HFFc6 (cell line): ENCODE data around the gene RPS6KA5. TPM values are rescaled to one million over a fixed set of nuclear protein-coding genes. Genes with fewer than 3 reads are reported as not detected.

Source experiments
- DNase-seq: peaks from one replicate; pipeline ENCODE4 v3.0.0-alpha.2; 2018
- H3K27ac Mint-ChIP-seq: 2 replicates; pipeline ENCODE4 v1.8.0; 2020; ENCODE audit warnings: mild to moderate bottlenecking, mixed read lengths
- H3K27me3 Mint-ChIP-seq: 2 replicates; pipeline ENCODE4 v1.8.0; 2021; ENCODE audit warnings: mild to moderate bottlenecking, moderate library complexity, mixed read lengths; ENCODE audit not compliant: insufficient read depth
- H3K36me3 Mint-ChIP-seq: 2 replicates; pipeline ENCODE4 v1.8.0; 2021; ENCODE audit warnings: low read depth, mixed read lengths
- H3K4me1 Mint-ChIP-seq: 2 replicates; pipeline ENCODE4 v1.8.0; 2020; ENCODE audit warnings: low read depth, mixed read lengths
- H3K4me3 Mint-ChIP-seq: 2 replicates; pipeline ENCODE4 v1.8.0; 2020; ENCODE audit warnings: mild to moderate bottlenecking, moderate library complexity, mixed read lengths
- H3K9me3 Mint-ChIP-seq: 2 replicates; pipeline ENCODE4 v1.8.0; 2020; ENCODE audit warnings: mild to moderate bottlenecking, mixed read lengths
- total RNA-seq, 6 experiments: library from RNA; stranded (reverse); fragmentation: NEBNext Ultra II Directional; extraction: Animal tissue kit (Norgen Biotek cat#: 25700); gene quantifications; 2 replicates in 1 of 6; 3 replicates in 5 of 6; pipeline ENCODE4 v1.2.3, GENCODE V29; 2021
- TF ChIP-seq, protein P1 (sequence below): fragments of 200-600 bp; sonication (generic); IDR thresholded peaks from 2 replicates; pipeline ENCODE4 v1.5.0; 2021; ENCODE audit warnings: antibody characterized with exemption, mild to moderate bottlenecking

Gene RPS6KA5
- total RNA-seq, 6 experiments from 2014 or later = 0.36 to 0.91 (median 0.48) TPM

DNA sequence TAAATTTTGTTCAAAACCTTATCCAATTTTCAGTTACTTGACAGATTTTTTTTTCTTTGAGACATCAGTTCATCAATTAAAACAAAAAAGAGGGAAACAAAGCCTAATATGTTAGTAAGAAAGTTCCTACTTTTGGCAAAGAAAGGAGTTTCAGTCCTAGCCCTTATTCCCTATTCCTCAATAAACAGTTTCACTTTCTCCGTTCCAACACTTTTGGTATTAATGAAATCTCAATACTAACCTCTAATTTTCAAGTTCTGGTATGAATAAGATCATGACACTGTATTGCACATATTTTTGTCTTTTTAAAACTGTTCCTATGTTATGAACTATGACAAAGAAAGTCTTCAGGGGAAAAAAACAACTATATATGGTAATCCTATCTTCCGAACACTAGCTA, 48.4 kb downstream of the RPS6KA5 start:
- Mint-ChIP-seq H3K36me3 (no peaks in the 10 kb centered on the region), H3K27me3 (no peaks in the 10 kb centered on the region; the same call in 1 of the 2 replicates), H3K9me3 (no peaks in the 10 kb centered on the region), H3K27ac (no peak overlapping the region), H3K4me3 (no peak overlapping the region), H3K4me1 (no peaks in the 10 kb centered on the region)
- TF ChIP-seq, protein P1, sequence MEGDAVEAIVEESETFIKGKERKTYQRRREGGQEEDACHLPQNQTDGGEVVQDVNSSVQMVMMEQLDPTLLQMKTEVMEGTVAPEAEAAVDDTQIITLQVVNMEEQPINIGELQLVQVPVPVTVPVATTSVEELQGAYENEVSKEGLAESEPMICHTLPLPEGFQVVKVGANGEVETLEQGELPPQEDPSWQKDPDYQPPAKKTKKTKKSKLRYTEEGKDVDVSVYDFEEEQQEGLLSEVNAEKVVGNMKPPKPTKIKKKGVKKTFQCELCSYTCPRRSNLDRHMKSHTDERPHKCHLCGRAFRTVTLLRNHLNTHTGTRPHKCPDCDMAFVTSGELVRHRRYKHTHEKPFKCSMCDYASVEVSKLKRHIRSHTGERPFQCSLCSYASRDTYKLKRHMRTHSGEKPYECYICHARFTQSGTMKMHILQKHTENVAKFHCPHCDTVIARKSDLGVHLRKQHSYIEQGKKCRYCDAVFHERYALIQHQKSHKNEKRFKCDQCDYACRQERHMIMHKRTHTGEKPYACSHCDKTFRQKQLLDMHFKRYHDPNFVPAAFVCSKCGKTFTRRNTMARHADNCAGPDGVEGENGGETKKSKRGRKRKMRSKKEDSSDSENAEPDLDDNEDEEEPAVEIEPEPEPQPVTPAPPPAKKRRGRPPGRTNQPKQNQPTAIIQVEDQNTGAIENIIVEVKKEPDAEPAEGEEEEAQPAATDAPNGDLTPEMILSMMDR = no peak
- DNase-seq = no peak

DNA sequence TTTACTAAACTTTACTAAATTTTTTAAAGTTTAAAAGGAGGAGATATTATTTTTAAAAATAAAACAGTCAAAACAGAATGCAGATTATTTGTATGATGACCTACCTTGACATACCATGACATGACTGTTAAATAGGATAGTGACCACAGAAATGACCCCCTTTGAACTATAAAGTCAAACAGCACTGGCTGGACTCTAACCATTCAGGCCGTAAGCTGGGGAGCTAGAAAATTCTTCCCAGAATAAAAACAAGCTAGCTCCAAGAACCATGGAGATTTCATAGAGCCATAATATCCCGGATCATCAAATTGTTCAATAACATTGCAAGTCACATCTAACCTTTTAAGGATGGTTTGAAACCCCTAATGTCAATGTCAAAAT, 50.3 kb downstream of the RPS6KA5 start:
- Mint-ChIP-seq H3K27ac (no peak overlapping the region), H3K4me3 (no peak overlapping the region), H3K4me1 (no peaks in the 10 kb centered on the region), H3K9me3 (no peaks in the 10 kb centered on the region), H3K36me3 (no peaks in the 10 kb centered on the region), H3K27me3 (peaks cover 2% of the 10 kb centered on the region; the same call in 1 of the 2 replicates)
- no peak for DNase-seq
- TF ChIP-seq, protein P1 = no peak

DNA sequence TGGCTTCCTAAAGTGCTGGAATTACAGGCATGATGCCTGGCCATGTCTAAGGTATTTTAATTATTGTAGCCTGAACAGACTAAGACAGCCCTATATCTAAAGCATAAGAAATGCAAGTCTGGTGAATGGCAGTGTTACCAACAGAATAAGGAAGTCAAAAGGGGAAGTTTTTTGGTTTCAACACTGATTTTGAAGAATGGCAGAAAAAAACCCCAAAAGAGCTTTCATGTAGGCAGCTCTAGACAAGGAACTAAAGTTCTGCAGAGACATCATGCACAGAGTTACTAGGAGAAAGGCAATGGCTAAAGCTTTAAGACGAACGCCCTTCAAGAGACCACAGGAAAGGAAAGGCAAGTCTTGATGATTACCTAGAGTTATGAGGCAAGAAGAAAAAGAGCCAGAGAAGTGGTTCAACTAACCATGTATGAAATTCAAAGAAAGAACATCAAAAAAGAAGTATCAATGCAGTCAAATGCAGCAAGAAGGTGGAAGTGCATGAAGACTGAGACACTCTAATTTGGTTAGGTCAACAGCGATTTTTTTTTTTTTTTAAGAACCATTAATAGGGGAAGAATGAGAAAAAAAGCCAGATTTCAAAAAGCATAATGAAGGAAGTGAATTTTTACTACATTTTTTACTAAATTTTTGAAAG, 50.8 kb downstream of the RPS6KA5 start:
- TF ChIP-seq, protein P1 = no peak
- Mint-ChIP-seq H3K36me3 (no peaks in the 10 kb centered on the region), H3K9me3 (no peaks in the 10 kb centered on the region), H3K4me3 (no peak overlapping the region), H3K27ac (no peak overlapping the region), H3K4me1 (no peaks in the 10 kb centered on the region), H3K27me3 (peaks cover 2% of the 10 kb centered on the region; the same call in 1 of the 2 replicates)
- no peak for DNase-seq

DNA sequence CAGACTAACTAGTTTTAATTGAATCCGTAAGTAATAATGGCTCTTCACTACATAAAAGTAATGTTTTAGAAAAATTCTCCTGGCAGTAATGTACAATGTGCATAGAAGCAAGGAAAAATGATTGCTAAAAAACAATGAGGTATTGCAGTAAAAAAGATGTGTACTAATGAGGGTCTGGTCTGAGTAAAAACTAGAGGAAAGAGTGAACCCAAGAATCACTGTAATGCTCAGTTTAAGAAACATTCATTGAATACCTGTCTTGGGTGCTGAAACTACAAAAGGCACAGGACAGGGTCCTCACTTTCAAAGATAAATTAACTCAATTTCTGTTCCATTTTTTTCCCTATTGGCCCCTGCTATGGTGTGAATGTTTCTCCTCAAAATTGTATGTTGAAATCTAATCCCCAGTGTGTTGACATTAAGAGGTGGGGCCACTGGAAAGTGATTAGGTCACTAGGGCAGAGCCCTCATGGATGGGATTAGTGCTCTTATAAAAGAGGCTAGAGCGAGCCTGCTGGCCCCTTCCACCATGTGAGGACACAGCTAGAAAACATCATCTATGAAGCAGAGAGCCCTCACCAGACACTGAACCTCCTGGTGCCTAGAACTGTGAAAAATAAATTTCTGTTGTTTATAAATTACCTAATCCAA, 51.6 kb downstream of the RPS6KA5 start:
- TF ChIP-seq, protein P1 = no peak
- Mint-ChIP-seq H3K9me3 (no peaks in the 10 kb centered on the region), H3K36me3 (no peaks in the 10 kb centered on the region), H3K27ac (no peak overlapping the region), H3K4me1 (no peaks in the 10 kb centered on the region), H3K4me3 (no peak overlapping the region), H3K27me3 (peaks cover 2% of the 10 kb centered on the region; the same call in 1 of the 2 replicates)
- no peak for DNase-seq

DNA sequence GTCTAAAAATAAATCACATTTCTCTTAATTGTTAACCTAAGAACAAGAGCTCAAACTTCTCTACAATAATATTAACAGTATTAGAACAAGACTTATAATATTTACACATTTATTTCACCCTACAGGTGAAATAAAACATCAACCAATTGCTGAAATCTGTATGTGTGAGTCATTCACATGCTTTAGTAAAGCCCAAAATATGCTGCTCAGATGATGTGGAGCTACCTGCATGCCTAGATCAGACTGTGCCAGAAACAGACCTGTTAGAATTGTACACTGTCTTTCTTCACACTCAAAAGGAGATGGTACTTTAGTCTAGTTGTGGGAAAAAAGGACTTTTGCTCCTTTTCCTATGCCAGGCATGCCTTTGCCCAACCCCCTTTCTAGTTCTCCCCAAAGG, 54.7 kb downstream of the RPS6KA5 start:
- Mint-ChIP-seq H3K27ac (no peak overlapping the region), H3K36me3 (no peaks in the 10 kb centered on the region), H3K27me3 (peaks cover 2% of the 10 kb centered on the region; the same call in 1 of the 2 replicates), H3K9me3 (no peaks in the 10 kb centered on the region), H3K4me1 (no peaks in the 10 kb centered on the region), H3K4me3 (no peak overlapping the region)
- TF ChIP-seq, protein P1 = no peak
- DNase-seq = no peak
